Neuron (in vitro differentiated cells): Measurements from ENCODE around the gene PNP.
A peak's percentile ranks its signal among the peaks of the same experiment; 100 is the strongest.

ENCODE experiments used
- H2AFZ ChIP-seq: one replicate; pipeline ENCODE4 v1.6.1; 2013; ENCODE audit warnings: low read depth, mild to moderate bottlenecking, inconsistent platforms, low read length, moderate library complexity
- H3K27me3 ChIP-seq: one replicate; pipeline ENCODE4 v1.6.1; 2013; ENCODE audit warnings: low read length; ENCODE audit not compliant: insufficient read depth
- H3K36me3 ChIP-seq: one replicate; pipeline ENCODE4 v1.6.1; 2013; ENCODE audit warnings: low read length; ENCODE audit not compliant: insufficient read depth
- H3K4me1 ChIP-seq: one replicate; pipeline ENCODE4 v1.6.1; 2013; ENCODE audit warnings: low read length; ENCODE audit not compliant: insufficient read depth
- H3K4me3 ChIP-seq: 2 replicates; pipeline ENCODE4 v1.5.1; 2013; ENCODE audit warnings: mild to moderate bottlenecking, low read length, moderate library complexity
- H3K9me3 ChIP-seq: one replicate; pipeline ENCODE4 v1.6.1; 2013; ENCODE audit warnings: low read length

PNP gene

GRCh38 chr14:20461225-20462141 lies 7.7 kb upstream of the PNP start, which contains the start of gene PIP4P1:
PIP4P1 (minus strand) TSS chr14:20461434; CDS start chr14:20461325, 109 bp downstream.
- peaks cover 36% of the 10 kb centered on the region for H3K36me3 ChIP-seq
- H3K9me3 ChIP-seq = no peaks in the 10 kb centered on the region
- peak within 1 kb of the TSS; percentile 97 for H3K4me3 ChIP-seq
- H2AFZ ChIP-seq = no peak within 1 kb of the TSS
- H3K4me1 ChIP-seq = peaks cover 26% of the 10 kb centered on the region
- H3K27me3 ChIP-seq = peaks cover 3% of the 10 kb centered on the region

- Histone ChIP-seq H2AFZ (peak overlapping the region; percentile 57), H3K4me3 (peak overlapping the region; percentile 60), H3K36me3 (peaks cover 4% of the 10 kb centered on the region), H3K27me3 (peaks cover 4% of the 10 kb centered on the region), H3K9me3 (no peaks in the 10 kb centered on the region), H3K4me1 (peaks cover 13% of the 10 kb centered on the region)
Measured at GRCh38 chr14:20468764-20469241, 403 bp upstream of the PNP start.

GRCh38 chr14:20469890-20470602 lies 840 bp downstream of the PNP start:
- H3K4me3 ChIP-seq = peak overlapping the region; percentile 60
- peak overlapping the region; percentile 57 for H2AFZ ChIP-seq
- no peaks in the 10 kb centered on the region for H3K9me3 ChIP-seq
- peaks cover 12% of the 10 kb centered on the region for H3K36me3 ChIP-seq
- H3K4me1 ChIP-seq = peaks cover 13% of the 10 kb centered on the region
- H3K27me3 ChIP-seq = peaks cover 4% of the 10 kb centered on the region

GRCh38 chr14:20470603-20470901 lies 1.3 kb downstream of the PNP start:
- H3K4me1 ChIP-seq = peaks cover 13% of the 10 kb centered on the region
- H3K27me3 ChIP-seq = peaks cover 4% of the 10 kb centered on the region

GRCh38 chr14:20472536-20473169 lies 3.4 kb downstream of the PNP start:
- peaks cover 32% of the 10 kb centered on the region for H3K36me3 ChIP-seq

More at GRCh38 chr14:20470603-20470901, 1.3 kb downstream of the PNP start:
- peak overlapping the region; percentile 57 for H2AFZ ChIP-seq
- H3K9me3 ChIP-seq = no peaks in the 10 kb centered on the region
- peak overlapping the region; percentile 60 for H3K4me3 ChIP-seq
- H3K36me3 ChIP-seq = peaks cover 17% of the 10 kb centered on the region

GRCh38 chr14:20476776-20477175 lies 7.6 kb downstream of the PNP start:
- H3K36me3 ChIP-seq = peaks cover 33% of the 10 kb centered on the region

More at GRCh38 chr14:20472536-20473169, 3.4 kb downstream of the PNP start:
- no peaks in the 10 kb centered on the region for H3K9me3 ChIP-seq
- peaks cover 13% of the 10 kb centered on the region for H3K4me1 ChIP-seq
- H3K27me3 ChIP-seq = no peaks in the 10 kb centered on the region
- H2AFZ ChIP-seq = no peak overlapping the region
- H3K4me3 ChIP-seq = no peak overlapping the region

GRCh38 chr14:20477211-20477876 lies 8.1 kb downstream of the PNP start:
- no peaks in the 10 kb centered on the region for H3K4me1 ChIP-seq
- peaks cover 33% of the 10 kb centered on the region for H3K36me3 ChIP-seq
- no peak overlapping the region for H2AFZ ChIP-seq
- no peaks in the 10 kb centered on the region for H3K27me3 ChIP-seq
- H3K9me3 ChIP-seq = no peaks in the 10 kb centered on the region
- H3K4me3 ChIP-seq = no peak overlapping the region

More at GRCh38 chr14:20476776-20477175, 7.6 kb downstream of the PNP start:
- Histone ChIP-seq H3K4me3 (no peak overlapping the region), H3K27me3 (no peaks in the 10 kb centered on the region), H3K9me3 (no peaks in the 10 kb centered on the region), H3K4me1 (no peaks in the 10 kb centered on the region), H2AFZ (no peak overlapping the region)

GRCh38 chr14:20478894-20479293 lies 9.7 kb downstream of the PNP start:
- H3K9me3 ChIP-seq = no peaks in the 10 kb centered on the region
- H3K36me3 ChIP-seq = peaks cover 29% of the 10 kb centered on the region
- no peak overlapping the region for H2AFZ ChIP-seq
- no peaks in the 10 kb centered on the region for H3K4me1 ChIP-seq
- H3K4me3 ChIP-seq = no peak overlapping the region
- H3K27me3 ChIP-seq = no peaks in the 10 kb centered on the region

- Histone ChIP-seq H3K4me3 (no peak overlapping the region), H3K36me3 (peaks cover 3% of the 10 kb centered on the region), H3K27me3 (no peaks in the 10 kb centered on the region), H3K9me3 (peaks cover 2% of the 10 kb centered on the region), H2AFZ (no peak overlapping the region), H3K4me1 (no peaks in the 10 kb centered on the region)
Measured at GRCh38 chr14:20482382-20482781, 13.2 kb downstream of the PNP start.

GRCh38 chr14:20485900-20486299 lies 16.7 kb downstream of the PNP start:
- Histone ChIP-seq H3K36me3 (no peaks in the 10 kb centered on the region), H2AFZ (no peak overlapping the region), H3K9me3 (peaks cover 2% of the 10 kb centered on the region), H3K4me3 (no peak overlapping the region), H3K27me3 (peaks cover 4% of the 10 kb centered on the region), H3K4me1 (peaks cover 2% of the 10 kb centered on the region)

GRCh38 chr14:20486684-20487395 lies 17.6 kb downstream of the PNP start:
- Histone ChIP-seq H3K4me3 (no peak overlapping the region), H3K4me1 (peaks cover 2% of the 10 kb centered on the region), H2AFZ (no peak overlapping the region), H3K9me3 (peaks cover 2% of the 10 kb centered on the region), H3K36me3 (no peaks in the 10 kb centered on the region), H3K27me3 (peaks cover 4% of the 10 kb centered on the region)

- H2AFZ ChIP-seq = no peak overlapping the region
- no peak overlapping the region for H3K4me3 ChIP-seq
- peaks cover 2% of the 10 kb centered on the region for H3K9me3 ChIP-seq
- H3K36me3 ChIP-seq = no peaks in the 10 kb centered on the region
- peaks cover 2% of the 10 kb centered on the region for H3K4me1 ChIP-seq
- peaks cover 4% of the 10 kb centered on the region for H3K27me3 ChIP-seq
Measured at GRCh38 chr14:20487396-20487725, 18.2 kb downstream of the PNP start.
